ENCODE data around the gene VSIR. TPM values are rescaled to one million over a fixed set of nuclear protein-coding genes. Genes with fewer than 3 reads are reported as not detected.
A peak's percentile ranks its signal among the peaks of the same experiment; 100 is the strongest.

Gene VSIR
- total and polyA plus RNA-seq, 9 of the 15 experiments (the other 6 are each of a cell fraction or from before 2014, with no cell fraction given): 0.14 to 20.5 (median 9.3) TPM

DNA sequence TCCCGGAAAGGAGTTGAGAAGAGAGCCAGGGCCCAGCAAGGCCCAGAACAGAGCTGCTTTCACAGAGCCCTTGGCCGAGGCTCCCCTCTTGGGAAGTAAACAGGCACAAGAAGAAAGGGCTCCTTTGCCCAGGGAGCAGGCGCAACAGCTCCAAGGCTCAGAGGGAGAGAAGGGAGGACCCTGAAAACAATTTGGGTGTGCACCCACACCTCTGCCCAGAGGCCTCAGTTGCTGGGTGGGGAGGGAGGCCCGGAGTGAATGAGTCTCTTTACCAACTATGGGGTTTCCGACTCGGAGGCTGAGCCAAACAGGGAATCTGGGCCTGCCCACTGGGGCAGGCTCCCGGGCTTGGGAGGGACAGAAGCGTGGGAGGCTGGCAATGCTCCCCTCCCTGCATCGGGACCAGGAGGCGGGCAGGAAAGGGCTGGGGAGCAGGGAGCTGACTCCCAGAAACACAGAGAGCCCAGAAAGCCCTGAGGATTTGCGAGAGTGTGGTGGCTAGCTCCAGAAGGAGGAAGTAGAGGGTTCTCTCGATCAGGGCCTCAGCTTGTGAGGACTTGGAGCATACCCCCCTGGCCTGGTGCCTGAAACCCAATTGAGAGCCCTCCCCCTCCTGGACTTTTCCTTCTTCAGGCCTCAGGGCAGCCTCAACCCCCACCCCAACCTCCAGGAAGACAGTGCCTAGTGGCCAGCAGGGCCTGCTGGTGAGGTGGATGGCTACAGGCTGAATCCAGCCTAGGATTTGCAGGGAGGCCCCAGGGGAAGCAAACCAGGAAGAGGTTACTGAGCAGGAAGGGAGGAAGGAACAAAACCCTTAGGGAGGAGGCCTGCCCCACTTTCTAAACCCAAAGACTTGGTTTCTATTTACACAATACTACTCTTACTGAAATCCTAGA, 59.9 kb downstream of the VSIR start (continued):
- TF ChIP-seq BRD9 (IDR thresholded peaks at IDR 0.05; ENCODE audit: low read depth, partially characterized antibody) (peak; percentile 31), WHSC1 (IDR thresholded peaks at IDR 0.05; ENCODE audit: low read length) (no peak), TCFL5 (CRISPR knock-in tag; conservative IDR thresholded peaks at IDR 0.05) (no peak), PREB (CRISPR knock-in tag; IDR thresholded peaks at IDR 0.05) (no peak), SNIP1 (IDR thresholded peaks at IDR 0.05; ENCODE audit: low read depth) (no peak), ARID1B (IDR thresholded peaks at IDR 0.05) (no peak), CHD4 (IDR thresholded peaks at IDR 0.05; ENCODE audit: insufficient read depth, insufficient replicate concordance, low read depth, low read length, poor library complexity, severe bottlenecking) (no peak), PRPF4 (IDR thresholded peaks at IDR 0.05; ENCODE audit: insufficient read depth, low read depth, low read length, poor library complexity, severe bottlenecking) (no peak), EP300 (IDR thresholded peaks at IDR 0.05; ENCODE audit: low read length) (no peak), ATF4 (CRISPR knock-in tag; IDR thresholded peaks at IDR 0.05) (0 out of 2 replicates have a peak, but pooled peaks have one; percentile 45), LEF1 (IDR thresholded peaks at IDR 0.05) (no peak), TEAD2 (tag; IDR thresholded peaks at IDR 0.05) (no peak), PHF8 (IDR thresholded peaks at IDR 0.05; ENCODE audit: borderline replicate concordance, low read length) (0 out of 2 replicates have a peak, but pooled peaks have one; percentile 26), PHB (CRISPR knock-in tag; IDR thresholded peaks at IDR 0.05) (no peak)
- TF ChIP-seq, protein P1, sequence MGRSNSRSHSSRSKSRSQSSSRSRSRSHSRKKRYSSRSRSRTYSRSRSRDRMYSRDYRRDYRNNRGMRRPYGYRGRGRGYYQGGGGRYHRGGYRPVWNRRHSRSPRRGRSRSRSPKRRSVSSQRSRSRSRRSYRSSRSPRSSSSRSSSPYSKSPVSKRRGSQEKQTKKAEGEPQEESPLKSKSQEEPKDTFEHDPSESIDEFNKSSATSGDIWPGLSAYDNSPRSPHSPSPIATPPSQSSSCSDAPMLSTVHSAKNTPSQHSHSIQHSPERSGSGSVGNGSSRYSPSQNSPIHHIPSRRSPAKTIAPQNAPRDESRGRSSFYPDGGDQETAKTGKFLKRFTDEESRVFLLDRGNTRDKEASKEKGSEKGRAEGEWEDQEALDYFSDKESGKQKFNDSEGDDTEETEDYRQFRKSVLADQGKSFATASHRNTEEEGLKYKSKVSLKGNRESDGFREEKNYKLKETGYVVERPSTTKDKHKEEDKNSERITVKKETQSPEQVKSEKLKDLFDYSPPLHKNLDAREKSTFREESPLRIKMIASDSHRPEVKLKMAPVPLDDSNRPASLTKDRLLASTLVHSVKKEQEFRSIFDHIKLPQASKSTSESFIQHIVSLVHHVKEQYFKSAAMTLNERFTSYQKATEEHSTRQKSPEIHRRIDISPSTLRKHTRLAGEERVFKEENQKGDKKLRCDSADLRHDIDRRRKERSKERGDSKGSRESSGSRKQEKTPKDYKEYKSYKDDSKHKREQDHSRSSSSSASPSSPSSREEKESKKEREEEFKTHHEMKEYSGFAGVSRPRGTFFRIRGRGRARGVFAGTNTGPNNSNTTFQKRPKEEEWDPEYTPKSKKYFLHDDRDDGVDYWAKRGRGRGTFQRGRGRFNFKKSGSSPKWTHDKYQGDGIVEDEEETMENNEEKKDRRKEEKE (IDR thresholded peaks at IDR 0.05; ENCODE audit: borderline replicate concordance in 1 of 2, control insufficient read depth in 1 of 2, low read depth in 2 of 2, low read length in 1 of 2): no peak
- TF ChIP-seq, protein P2, sequence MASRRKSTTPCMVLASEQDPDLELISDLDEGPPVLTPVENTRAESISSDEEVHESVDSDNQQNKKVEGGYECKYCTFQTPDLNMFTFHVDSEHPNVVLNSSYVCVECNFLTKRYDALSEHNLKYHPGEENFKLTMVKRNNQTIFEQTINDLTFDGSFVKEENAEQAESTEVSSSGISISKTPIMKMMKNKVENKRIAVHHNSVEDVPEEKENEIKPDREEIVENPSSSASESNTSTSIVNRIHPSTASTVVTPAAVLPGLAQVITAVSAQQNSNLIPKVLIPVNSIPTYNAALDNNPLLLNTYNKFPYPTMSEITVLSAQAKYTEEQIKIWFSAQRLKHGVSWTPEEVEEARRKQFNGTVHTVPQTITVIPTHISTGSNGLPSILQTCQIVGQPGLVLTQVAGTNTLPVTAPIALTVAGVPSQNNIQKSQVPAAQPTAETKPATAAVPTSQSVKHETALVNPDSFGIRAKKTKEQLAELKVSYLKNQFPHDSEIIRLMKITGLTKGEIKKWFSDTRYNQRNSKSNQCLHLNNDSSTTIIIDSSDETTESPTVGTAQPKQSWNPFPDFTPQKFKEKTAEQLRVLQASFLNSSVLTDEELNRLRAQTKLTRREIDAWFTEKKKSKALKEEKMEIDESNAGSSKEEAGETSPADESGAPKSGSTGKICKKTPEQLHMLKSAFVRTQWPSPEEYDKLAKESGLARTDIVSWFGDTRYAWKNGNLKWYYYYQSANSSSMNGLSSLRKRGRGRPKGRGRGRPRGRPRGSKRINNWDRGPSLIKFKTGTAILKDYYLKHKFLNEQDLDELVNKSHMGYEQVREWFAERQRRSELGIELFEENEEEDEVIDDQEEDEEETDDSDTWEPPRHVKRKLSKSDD (conservative IDR thresholded peaks at IDR 0.05; ENCODE audit: low read length): no peak
- TF ChIP-seq, protein P3, sequence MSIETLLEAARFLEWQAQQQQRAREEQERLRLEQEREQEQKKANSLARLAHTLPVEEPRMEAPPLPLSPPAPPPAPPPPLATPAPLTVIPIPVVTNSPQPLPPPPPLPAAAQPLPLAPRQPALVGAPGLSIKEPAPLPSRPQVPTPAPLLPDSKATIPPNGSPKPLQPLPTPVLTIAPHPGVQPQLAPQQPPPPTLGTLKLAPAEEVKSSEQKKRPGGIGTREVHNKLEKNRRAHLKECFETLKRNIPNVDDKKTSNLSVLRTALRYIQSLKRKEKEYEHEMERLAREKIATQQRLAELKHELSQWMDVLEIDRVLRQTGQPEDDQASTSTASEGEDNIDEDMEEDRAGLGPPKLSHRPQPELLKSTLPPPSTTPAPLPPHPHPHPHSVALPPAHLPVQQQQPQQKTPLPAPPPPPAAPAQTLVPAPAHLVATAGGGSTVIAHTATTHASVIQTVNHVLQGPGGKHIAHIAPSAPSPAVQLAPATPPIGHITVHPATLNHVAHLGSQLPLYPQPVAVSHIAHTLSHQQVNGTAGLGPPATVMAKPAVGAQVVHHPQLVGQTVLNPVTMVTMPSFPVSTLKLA (conservative IDR thresholded peaks at IDR 0.05): no peak
